A673 (cell line): ENCODE results near the gene DUSP5. TPM values are rescaled to one million over a fixed set of nuclear protein-coding genes. Genes with fewer than 3 reads are reported as not detected.

Experiments used
- BruUV-seq: library from RNA; stranded (reverse); fragments of 400-500 nt; replicated peaks from 2 replicates; lab custom pipeline; 2021; lab: Mats Ljungman, UMichigan
- CTCF ChIA-PET: fragments of 300-600 bp; sonication (Branson Sonifier 250); formaldehyde crosslinking; loops from one replicate; lab custom pipeline; 2022; ENCODE audit warnings: antibody characterized with exemption; lab: Charles Lee
- POLR2A ChIA-PET: fragments of 300-600 bp; sonication (Branson Sonifier 250); formaldehyde crosslinking; loops from one replicate; lab custom pipeline; 2022; ENCODE audit warnings: antibody characterized with exemption; ENCODE audit not compliant: low non-redundant PET; lab: Charles Lee
- DNase-seq: peaks from one replicate; pipeline ENCODE4 v3.0.0-alpha.2; 2015; ENCODE audit warnings: low spot score
- H3K27ac ChIP-seq: fragments of 200-600 bp; sonication (generic); 2 replicates; pipeline ENCODE4 v1.5.1; 2016; ENCODE audit warnings: mixed run types, low read depth, mild to moderate bottlenecking, mixed read lengths, antibody characterized with exemption, low read length; ENCODE audit not compliant: poor library complexity, severe bottlenecking
- H3K27me3 ChIP-seq: fragments of 200-600 bp; sonication (generic); replicated peaks from 2 replicates; pipeline ENCODE4 v1.6.1; 2017; ENCODE audit warnings: mixed run types, low read depth, mild to moderate bottlenecking, mixed read lengths, antibody characterized with exemption, low read length; ENCODE audit not compliant: insufficient read depth, poor library complexity
- H3K36me3 ChIP-seq: fragments of 200-600 bp; sonication (generic); 2 replicates; pipeline ENCODE4 v1.6.1; 2016; ENCODE audit warnings: mixed run types, mild to moderate bottlenecking, mixed read lengths, antibody characterized with exemption, low read length; ENCODE audit not compliant: insufficient read depth, poor library complexity, severe bottlenecking
- H3K4me1 ChIP-seq: fragments of 200-600 bp; sonication (generic); 2 replicates; pipeline ENCODE4 v1.6.1; 2017; ENCODE audit warnings: mixed run types, mild to moderate bottlenecking, mixed read lengths, antibody characterized with exemption, low read length; ENCODE audit not compliant: insufficient read depth, poor library complexity, severe bottlenecking
- H3K4me3 ChIP-seq: fragments of 200-600 bp; sonication (generic); 2 replicates; pipeline ENCODE4 v1.5.1; 2016; ENCODE audit warnings: low read depth, mixed run types, mild to moderate bottlenecking, mixed read lengths, low read length; ENCODE audit not compliant: poor library complexity, severe bottlenecking
- H3K9me3 ChIP-seq: fragments of 200-600 bp; sonication (generic); 2 replicates; pipeline ENCODE4 v1.6.1; 2016; ENCODE audit warnings: mixed run types, low read depth, mild to moderate bottlenecking, mixed read lengths, antibody characterized with exemption, low read length; ENCODE audit not compliant: poor library complexity, severe bottlenecking
- EZH2 ChIP-seq: fragments of 200-600 bp; sonication (generic); IDR thresholded peaks from 2 replicates; pipeline ENCODE4 v1.6.1; 2017; ENCODE audit warnings: borderline replicate concordance, low read depth, mild to moderate bottlenecking, mixed read lengths, antibody characterized with exemption, low read length; ENCODE audit not compliant: poor library complexity, severe bottlenecking
- intact Hi-C: fragments of 100-400 bp; cut with micrococcal nuclease; formaldehyde crosslinking; loops from one replicate; pipeline ENCODE4 v1.10.0; 2022; ENCODE audit not compliant: unreplicated experiment
- total RNA-seq: library from RNA; stranded (reverse); gene quantifications from 2 replicates; pipeline ENCODE4 v1.2.3, GENCODE V29; 2021
- TF ChIP-seq, protein P1 (sequence below): fragments of 300-800, 200-600 bp; sonication (generic); conservative IDR thresholded peaks from 2 replicates; pipeline ENCODE4 v1.5.1; 2017; ENCODE audit warnings: low read depth, mild to moderate bottlenecking, antibody characterized with exemption, low read length, moderate library complexity, mixed read lengths

The DUSP5 gene
- total RNA-seq, 1 experiment from 2014 or later, result 29.3 TPM

DNA sequence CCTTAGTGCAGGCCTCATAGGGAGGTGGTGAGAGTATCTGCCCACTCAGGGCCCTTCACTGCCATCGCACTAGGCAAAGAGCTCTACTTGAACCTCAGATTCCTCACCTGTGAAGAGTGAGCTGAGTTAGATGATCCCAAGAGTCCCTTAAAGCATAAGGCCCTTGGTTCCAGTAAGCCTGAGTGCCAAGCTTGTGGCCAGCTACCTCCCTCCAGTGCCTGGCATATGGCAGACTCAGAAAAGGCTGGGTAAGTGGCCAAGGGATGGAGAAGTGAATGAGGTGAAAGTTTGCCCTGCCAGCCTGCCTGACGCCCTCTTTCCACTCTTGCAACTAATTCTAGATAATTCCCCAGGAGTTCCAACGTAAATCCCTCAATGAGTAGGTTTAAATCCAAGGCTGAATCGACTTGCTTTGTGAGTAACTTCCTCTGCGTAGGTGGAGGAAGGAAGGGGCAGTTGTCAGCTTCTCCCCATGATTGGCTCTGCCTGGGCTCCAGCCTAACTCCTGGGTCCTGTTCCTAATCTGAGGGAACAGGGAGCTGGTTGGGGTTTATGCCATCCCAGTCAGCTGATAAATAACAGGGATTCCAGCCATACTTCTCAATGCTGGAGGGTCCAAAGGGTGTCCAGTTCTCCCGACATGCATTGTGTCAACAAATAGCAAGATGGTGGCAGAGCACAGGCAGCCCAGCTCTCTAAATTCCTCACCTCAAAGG, 14.2 kb downstream of the DUSP5 start:
- H3K27ac ChIP-seq, result peak overlapping the region; percentile 66
- intact Hi-C loops, result no loop called here
- peak; percentile 70 for DNase-seq
- no TSS peak for BruUV-seq
- peaks cover 27% of the 10 kb centered on the region for H3K4me1 ChIP-seq
- ChIA-PET POLR2A (no interaction called here), CTCF (no interaction called here)
- no peak for TF ChIP-seq EZH2
- TF ChIP-seq, protein P1, sequence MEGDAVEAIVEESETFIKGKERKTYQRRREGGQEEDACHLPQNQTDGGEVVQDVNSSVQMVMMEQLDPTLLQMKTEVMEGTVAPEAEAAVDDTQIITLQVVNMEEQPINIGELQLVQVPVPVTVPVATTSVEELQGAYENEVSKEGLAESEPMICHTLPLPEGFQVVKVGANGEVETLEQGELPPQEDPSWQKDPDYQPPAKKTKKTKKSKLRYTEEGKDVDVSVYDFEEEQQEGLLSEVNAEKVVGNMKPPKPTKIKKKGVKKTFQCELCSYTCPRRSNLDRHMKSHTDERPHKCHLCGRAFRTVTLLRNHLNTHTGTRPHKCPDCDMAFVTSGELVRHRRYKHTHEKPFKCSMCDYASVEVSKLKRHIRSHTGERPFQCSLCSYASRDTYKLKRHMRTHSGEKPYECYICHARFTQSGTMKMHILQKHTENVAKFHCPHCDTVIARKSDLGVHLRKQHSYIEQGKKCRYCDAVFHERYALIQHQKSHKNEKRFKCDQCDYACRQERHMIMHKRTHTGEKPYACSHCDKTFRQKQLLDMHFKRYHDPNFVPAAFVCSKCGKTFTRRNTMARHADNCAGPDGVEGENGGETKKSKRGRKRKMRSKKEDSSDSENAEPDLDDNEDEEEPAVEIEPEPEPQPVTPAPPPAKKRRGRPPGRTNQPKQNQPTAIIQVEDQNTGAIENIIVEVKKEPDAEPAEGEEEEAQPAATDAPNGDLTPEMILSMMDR, result no peak
- no peak overlapping the region for H3K4me3 ChIP-seq
- no peaks in the 10 kb centered on the region for H3K9me3 ChIP-seq
- H3K36me3 ChIP-seq, result peaks cover 45% of the 10 kb centered on the region
- no peaks in the 10 kb centered on the region for H3K27me3 ChIP-seq

DNA sequence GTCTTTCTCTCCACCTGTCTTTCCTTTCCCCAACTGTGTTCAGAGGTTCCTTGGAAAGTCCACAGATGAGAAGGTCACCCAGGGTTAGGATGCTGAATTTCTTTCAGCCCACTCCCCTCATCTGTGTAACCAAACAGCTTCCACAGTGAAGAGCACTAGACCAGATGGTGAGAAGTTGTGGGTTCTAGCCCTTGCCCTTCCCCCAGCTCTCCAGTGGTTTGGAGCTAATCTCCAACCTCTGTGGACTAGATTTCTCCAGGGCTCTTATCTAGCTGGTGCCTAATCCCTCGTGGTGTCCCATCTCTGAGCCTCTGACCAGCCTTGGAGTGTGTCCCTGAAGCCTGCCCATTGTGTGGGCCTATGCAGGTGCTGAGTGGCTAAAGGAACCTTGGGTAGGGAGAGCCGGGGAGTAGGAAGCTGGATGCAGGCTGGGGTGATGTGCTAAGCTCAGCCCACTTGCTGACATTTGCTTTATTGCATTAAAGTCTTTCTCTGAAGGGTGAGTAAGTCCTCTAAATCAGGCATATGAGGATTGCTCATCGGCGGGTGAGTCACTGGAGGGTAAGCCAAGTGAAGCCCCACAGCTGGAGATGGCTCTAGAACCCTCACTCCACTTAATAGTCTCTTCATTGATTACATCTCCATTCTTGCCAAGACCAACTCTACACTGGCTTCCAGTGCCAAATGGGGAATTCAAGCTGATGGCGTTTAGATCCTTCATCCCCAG, 14.9 kb downstream of the DUSP5 start:
- H3K4me3 ChIP-seq, result no peak overlapping the region
- POLR2A ChIA-PET, result no interaction called here
- peak; percentile 58 for DNase-seq
- H3K4me1 ChIP-seq, result peaks cover 27% of the 10 kb centered on the region
- CTCF ChIA-PET, result no interaction called here
- H3K27ac ChIP-seq, result peak overlapping the region; percentile 66
- intact Hi-C loops, result no loop called here
- H3K27me3 ChIP-seq, result no peaks in the 10 kb centered on the region
- BruUV-seq, result no TSS peak
- no peaks in the 10 kb centered on the region for H3K9me3 ChIP-seq
- H3K36me3 ChIP-seq, result peaks cover 37% of the 10 kb centered on the region
- no peak for TF ChIP-seq EZH2
- TF ChIP-seq, protein P1, result no peak

DNA sequence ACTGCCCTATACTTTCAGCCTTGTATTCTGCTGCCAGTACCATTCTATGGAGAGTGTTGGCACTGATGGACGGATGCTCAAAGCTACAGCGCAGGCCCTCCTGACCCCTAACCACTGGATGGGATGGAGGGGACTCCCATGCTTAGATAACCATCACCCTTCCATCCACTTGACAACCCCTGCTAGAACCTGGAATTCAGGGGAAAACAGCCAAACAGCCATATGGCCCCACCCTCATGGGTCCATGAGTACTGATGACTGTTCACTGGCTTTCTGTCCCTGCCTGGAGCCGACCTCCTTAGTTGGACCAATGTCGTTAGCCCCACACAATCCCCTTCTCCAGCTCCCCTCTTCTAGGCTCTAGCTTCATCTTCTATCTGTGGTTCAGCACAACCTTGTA, 16.2 kb downstream of the DUSP5 start:
- POLR2A ChIA-PET, result no interaction called here

More for the DNA sequence above, 16.2 kb downstream of the DUSP5 start:
- Histone ChIP-seq H3K9me3 (no peaks in the 10 kb centered on the region), H3K4me3 (no peak overlapping the region), H3K27me3 (no peaks in the 10 kb centered on the region), H3K27ac (no peak overlapping the region), H3K36me3 (peaks cover 28% of the 10 kb centered on the region), H3K4me1 (peaks cover 17% of the 10 kb centered on the region)
- intact Hi-C loops, result no loop called here
- CTCF ChIA-PET, result no interaction called here
- no peak for DNase-seq
- TF ChIP-seq, protein P1, result no peak
- no peak for TF ChIP-seq EZH2
- no TSS peak for BruUV-seq
